Fibroblast of villous mesenchyme (primary cell): ENCODE data around the gene PROC. TPM values are rescaled to one million over a fixed set of nuclear protein-coding genes. Genes with fewer than 3 reads are reported as not detected.
"Not testable (repeated sequence)": the region's sequence is repeated elsewhere in the genome, so short reads cannot be mapped to it uniquely, and the experiment has no call there.

Experiments used
- DNase-seq: peaks from one replicate; pipeline ENCODE4 v3.0.0-alpha.2; 2010; ENCODE audit warnings: low read depth
- H3K4me3 ChIP-seq: 2 replicates; pipeline ENCODE4 v1.5.1; 2011; ENCODE audit warnings: low read depth, mild to moderate bottlenecking, low read length
- total RNA-seq: library from RNA; depleted of rRNA; stranded (reverse); fragments of >200 nt; gene quantifications from 2 replicates; pipeline ENCODE4 v1.2.3, GENCODE V29; 2012
- TF ChIP-seq, protein P1 (sequence below): IDR thresholded peaks from 2 replicates; pipeline ENCODE4 v1.5.1; 2012; ENCODE audit warnings: low read depth, mild to moderate bottlenecking, low read length; ENCODE audit not compliant: insufficient read depth

PROC gene
- total RNA-seq, 1 donor, result not detected

DNA sequence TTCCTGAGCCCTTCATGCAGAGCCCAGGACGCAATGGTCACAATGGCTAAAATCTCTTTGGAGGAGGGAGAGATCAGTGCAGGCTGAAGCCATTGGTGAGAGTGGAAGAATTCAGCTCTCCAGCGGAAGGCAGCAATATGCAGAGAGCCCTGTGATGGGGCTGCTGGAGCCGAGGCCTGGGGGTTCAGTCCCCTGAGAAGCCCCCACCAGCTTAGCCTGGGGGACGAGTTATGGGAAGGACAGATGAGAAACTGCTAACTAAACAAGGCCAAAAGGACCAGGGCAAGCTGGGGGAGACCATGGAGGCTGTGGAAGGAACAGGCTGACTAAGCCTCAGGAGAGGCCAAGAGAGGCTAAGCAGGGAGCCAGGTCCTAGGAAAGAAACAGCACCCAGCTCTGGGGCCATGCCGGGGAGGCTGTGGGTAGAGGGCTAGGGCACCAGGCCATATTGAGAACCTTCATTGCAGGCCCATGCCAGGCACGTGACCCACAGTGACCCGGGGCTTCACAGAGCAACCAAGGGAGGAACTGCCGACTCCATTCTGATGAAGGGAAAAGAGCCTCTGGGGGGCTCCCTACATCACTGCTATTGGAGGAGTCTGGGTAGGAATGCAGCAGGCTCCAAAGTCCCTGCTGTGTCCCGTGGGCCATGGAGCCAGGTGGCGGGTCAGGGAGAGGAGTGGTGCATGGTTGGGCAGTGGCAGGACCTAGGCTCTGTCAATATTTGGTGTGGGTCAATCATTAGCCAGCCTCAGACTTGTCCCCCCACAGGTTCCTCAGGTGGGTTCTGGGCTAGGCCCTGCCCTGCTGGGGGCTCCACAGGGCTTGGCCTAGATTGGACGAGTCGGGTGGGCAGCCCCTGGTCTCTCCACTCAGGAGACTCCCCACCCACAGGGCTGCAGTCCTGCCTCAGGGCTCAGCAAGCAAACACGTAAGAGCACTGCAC, 19.8 kb downstream of the PROC start:
- DNase-seq, result no peak
- TF ChIP-seq, protein P1, sequence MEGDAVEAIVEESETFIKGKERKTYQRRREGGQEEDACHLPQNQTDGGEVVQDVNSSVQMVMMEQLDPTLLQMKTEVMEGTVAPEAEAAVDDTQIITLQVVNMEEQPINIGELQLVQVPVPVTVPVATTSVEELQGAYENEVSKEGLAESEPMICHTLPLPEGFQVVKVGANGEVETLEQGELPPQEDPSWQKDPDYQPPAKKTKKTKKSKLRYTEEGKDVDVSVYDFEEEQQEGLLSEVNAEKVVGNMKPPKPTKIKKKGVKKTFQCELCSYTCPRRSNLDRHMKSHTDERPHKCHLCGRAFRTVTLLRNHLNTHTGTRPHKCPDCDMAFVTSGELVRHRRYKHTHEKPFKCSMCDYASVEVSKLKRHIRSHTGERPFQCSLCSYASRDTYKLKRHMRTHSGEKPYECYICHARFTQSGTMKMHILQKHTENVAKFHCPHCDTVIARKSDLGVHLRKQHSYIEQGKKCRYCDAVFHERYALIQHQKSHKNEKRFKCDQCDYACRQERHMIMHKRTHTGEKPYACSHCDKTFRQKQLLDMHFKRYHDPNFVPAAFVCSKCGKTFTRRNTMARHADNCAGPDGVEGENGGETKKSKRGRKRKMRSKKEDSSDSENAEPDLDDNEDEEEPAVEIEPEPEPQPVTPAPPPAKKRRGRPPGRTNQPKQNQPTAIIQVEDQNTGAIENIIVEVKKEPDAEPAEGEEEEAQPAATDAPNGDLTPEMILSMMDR, result no peak
- H3K4me3 ChIP-seq, result no peak overlapping the region

DNA sequence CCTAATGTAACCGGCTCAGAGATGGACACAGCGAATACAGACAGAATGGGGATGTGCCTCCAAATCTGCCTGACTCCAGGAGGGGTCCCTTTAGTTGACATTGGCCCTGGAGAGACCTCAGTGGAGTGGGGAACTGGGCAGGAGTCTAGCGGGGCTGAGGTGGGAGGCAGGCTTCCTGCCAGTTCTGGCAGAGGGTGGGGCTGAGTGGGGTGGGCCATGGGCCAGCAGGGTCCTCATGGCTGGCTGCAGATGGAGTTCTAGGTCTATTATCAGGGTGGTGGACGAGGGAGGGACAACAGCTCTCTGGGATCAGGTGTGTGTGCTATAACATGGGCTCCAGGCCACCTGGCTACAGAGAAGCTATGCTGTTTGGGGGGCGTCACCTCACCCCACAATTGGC, 21.1 kb downstream of the PROC start:
- H3K4me3 ChIP-seq, result no peak overlapping the region
- no peak for DNase-seq
- TF ChIP-seq, protein P1, result no peak

DNA sequence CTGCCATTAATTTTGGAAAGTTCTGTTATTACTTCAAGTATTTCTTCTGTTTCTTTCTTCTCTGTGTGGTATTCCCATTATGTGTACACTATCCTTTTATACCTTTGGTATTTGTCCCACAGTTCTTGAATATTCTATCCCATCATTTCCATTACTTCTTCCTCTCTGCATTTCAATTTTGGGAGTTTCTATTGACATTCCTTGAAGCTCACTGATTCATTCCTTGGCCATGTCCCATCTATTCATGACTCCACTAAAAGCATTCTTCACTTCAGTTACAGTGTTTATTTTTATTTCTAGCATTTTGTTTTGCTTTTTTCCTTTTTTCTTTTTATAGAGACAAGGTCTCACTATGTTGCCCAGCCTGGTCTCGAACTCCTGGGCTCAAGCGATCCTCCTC, 30.3 kb downstream of the PROC start:
- no peak overlapping the region for H3K4me3 ChIP-seq
- DNase-seq, result peak; percentile 11
- TF ChIP-seq, protein P1, result no peak

DNA sequence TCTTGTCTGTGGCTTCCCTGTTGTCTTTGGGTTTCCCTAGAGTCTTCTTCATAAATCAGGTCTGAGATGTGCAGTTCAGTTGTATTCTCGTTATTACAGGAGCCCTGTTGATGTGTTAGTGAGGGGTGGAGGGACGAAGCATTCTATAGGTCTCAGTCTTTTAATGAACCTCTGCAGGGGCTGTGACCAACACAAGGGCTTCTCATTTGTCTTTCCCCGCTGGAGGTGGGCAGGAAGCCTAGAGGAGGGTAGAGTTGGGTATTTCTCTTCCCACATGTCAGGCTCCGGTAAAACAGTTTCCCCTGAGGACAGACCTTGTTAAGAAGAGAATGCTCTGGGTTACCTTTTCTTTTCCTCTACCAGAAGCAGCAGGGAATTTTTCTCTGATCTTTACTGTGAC, 31.2 kb downstream of the PROC start:
- H3K4me3 ChIP-seq, result no peak overlapping the region
- DNase-seq, result no peak
- TF ChIP-seq, protein P1, result no peak

DNA sequence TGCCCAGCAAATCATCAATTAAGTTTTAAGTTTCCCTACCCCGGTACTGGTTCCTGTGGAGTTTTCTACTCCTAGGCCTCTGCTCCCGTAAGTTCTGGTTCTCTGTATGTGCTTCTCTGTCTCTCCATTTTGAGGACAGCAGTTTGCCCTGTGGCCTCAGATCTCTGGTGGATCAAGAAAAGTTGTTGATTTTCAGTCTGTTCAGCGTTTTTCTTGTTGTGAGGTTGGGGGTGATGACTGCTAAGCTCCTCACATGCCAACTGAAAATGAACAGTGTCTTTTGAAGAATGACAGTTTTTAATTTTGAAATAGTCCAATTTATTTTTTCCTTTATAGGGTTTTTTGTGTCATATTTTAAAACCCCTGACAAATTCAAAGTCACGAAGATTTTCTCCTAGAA, 31.7 kb downstream of the PROC start:
- no peak overlapping the region for H3K4me3 ChIP-seq
- DNase-seq, result no peak
- TF ChIP-seq, protein P1, result no peak

DNA sequence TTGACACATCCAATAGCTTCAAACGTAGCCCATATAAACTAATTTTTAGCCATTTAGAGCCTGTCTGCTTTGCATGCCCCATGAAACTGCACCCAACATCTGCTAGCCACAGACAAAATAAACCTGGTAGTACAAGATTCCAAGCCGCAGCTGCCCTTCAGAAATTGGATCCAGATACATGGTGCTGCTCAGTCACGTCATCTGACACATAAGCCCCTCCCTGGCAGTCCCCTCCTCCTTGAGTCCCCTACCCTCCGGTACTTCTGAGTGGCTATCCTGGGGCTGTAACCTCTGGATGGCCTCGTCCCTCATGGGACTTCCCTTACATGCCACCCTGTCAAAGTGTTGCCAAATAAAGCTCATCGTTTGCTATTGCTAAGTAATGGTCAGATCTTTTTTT, 33.8 kb downstream of the PROC start:
- DNase-seq, result no peak
- TF ChIP-seq, protein P1, result no peak
- H3K4me3 ChIP-seq, result no peak overlapping the region

DNA sequence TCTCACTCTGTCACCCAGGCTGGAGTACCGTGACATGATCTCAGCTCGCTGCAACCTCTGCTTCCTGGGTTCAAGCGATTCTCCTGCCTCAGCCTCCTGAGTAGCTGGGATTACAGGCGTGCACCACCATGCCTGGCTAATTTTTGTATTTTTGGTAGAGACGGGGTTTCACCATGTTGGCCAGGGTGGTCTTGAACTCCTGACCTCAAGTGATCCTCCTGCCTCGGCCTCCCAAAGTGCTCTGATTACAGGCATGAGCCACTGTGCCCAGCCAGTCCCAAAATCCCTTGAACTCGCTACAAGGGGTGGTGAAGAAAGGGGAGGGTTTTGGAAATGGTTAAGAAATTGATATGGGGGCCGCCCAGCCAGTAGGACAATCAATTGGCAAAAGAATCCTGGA, 34.2 kb downstream of the PROC start:
- DNase-seq, H3K4me3 ChIP-seq: not testable (repeated sequence)
